Left colon (tissue), 2 donors: ENCODE data around the gene PJA1. TPM values are rescaled to one million over a fixed set of nuclear protein-coding genes. Genes with fewer than 3 reads are reported as not detected.
A peak's percentile ranks its signal among the peaks of the same experiment; 100 is the strongest.

Experiments used
- ATAC-seq: fragments of 200-7000 bp; cut with Tn5 transposase; one replicate; pipeline ENCODE4 v1.9.1; 2020; ENCODE audit warnings: mild to moderate bottlenecking, moderate library complexity
- DNase-seq, 2 donors: peaks; one replicate each; pipeline ENCODE4 v3.0.0-alpha.2; 2020
- intact Hi-C, 2 donors: fragments of 100-400 bp; cut with DNase I in 1 of 2; cut with micrococcal nuclease in 1 of 2; formaldehyde crosslinking; loops; one replicate each; pipeline versions ENCODE4 v1.11.2 to v1.14.0; 2022; cut with DNase I, micrococcal nuclease
- total RNA-seq, 2 donors: library from RNA; stranded (reverse); fragmentation: NEBNext Ultra II Directional; extraction: Animal tissue kit (Norgen Biotek cat#: 25700); gene quantifications; one replicate each; pipeline ENCODE4 v1.2.1, GENCODE V29; 2021
- donor health status: DM: no; HTN: no; CAD: no.
- donor health status: DM: yes; HTN: yes; CAD: no.

The PJA1 gene
- total RNA-seq, 2 donors from 2014 or later = 5.8 to 6.7 TPM

- no peak for ATAC-seq
- DNase-seq = no peak
- intact Hi-C loops = no loop called here
Measured at GRCh38 chrX:69149466-69150280, 15.6 kb downstream of the PJA1 start.

GRCh38 chrX:69148946-69149345, 16.3 kb downstream of the PJA1 start:
- ATAC-seq (no peak), DNase-seq (no peak)
- intact Hi-C loops = no loop called here

GRCh38 chrX:69146739-69147138, 18.5 kb downstream of the PJA1 start:
- intact Hi-C loops = no loop called here
- ATAC-seq (no peak), DNase-seq (no peak)

DNA sequence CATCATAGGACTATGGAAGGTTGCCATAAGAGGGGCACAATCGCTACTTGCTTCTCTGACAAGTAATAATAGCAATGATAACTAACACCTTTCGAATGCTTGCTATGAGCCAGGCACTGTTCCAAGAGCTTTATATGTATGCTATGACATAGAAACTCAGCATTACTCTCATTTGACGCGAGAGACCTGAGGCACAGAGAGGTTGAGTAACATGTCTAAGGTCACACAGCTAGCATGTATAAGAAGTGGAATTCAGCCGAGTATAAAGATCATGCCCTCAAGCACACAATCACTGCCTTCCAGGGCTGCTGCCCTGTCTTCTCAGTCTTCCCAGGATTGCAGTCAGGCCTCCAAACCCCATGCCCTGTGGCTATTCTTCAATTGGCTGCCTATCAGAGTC, 19.5 kb downstream of the PJA1 start:
- ATAC-seq (no peak), DNase-seq (no peak)
- intact Hi-C loops = no loop called here

DNA sequence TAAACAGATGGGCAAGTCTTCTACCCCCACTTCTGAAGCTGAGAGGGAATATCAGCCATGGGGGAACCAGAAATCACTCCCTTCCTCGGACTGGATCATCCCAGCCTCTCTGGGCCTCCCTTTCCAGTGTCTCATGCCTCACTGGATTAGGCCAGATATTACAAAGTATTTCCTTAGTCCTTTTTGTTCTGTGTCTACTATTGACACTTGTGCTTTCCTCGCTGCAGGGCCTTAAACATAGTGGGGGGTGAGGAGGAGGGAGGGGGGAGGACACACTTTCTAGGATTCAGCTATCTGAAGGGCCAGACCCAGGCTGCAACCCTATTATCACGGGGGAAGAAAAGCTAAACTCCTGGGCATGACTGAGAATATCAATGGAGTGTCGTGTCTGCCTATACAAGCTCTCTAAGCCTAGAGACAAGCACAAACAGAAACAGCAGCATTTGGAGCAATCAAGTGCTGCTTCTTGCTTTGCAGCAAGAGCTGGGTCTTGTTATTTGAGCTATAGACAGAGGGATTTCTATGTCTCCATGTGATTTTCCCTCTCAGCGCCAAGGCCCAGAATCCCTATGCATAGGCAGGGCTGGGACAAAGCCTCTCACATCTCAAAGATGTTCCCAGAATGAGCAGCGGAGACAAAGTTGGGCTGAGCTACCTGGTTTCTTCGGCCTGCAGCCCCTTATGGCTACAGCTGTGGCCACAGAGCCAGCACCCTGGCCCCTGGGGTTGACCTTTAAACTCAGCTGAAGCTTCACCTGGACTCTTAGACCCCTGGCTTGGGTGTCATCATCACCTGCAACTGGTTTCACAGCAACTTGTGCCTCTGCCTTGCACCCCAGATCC, 20.2 kb downstream of the PJA1 start:
- intact Hi-C loops = no loop called here
- no peak for DNase-seq

DNA sequence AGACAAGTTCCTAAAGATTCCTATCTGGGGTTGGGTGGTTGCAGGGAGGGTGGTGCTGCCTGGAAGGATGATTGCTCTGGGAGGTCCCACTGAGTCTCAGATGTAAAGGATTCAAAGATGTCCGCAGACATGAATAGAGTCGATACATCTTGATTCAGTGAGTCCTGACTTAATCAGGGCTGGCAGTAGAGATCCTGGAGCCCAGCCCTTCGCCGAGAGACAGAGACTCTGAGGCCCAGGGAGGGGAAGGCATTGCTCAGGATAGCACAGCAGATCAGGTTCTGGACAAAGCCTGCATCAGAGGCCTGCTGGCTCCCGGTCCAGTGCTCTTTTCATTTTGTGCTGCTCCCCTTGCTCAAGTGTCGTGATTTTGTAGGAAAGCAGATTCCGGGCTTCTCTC, 21.7 kb downstream of the PJA1 start:
- no peak for ATAC-seq
- no peak for DNase-seq
- intact Hi-C loops = no loop called here

More for the DNA sequence above, 20.2 kb downstream of the PJA1 start:
- ATAC-seq = no peak

- ATAC-seq = no peak
- no peak for DNase-seq
- intact Hi-C loops = no loop called here
Measured at GRCh38 chrX:69142788-69143469, 22.3 kb downstream of the PJA1 start.

DNA sequence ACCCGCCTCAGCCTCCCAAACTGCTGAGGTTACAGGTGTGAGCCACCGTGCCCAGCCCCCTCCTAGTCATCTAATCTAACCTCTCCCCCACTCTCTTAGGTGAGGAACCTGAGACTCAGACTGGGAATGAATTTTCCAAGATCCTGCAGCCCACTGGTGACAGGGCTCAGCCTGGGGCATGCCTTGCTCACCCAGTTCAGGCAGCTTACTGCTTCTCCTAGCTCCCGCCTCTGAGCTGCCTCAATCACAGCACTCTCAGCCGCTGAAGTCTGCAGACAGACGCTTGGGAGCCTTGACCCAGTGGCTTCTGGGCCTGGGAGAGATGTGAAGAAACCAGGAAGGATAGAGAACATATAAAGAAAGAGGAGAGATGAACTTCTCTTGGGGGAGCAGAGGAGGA, 24.4 kb downstream of the PJA1 start:
- ATAC-seq (no peak), DNase-seq (no peak)
- intact Hi-C loops = no loop called here

DNA sequence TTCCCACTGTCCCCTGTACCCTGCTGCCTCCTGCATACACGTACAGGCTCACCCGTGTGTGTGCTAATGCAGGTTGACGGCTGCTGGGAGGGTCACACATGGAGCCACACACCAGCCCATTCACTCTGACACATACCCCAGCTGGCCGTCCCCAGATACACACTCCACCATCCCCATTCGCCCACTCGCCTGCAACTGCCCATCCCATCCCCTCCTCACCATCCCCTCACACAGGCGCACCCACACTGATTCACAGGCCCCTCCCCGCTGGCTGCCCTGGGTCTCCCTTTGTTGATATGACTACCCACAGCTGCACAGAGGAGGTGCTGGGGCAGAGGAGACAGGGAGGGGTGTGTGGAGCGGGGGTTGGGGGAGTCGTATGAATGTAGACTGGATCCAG, 25.7 kb downstream of the PJA1 start:
- DNase-seq (no peak), ATAC-seq (no peak)
- intact Hi-C loops = no loop called here

DNA sequence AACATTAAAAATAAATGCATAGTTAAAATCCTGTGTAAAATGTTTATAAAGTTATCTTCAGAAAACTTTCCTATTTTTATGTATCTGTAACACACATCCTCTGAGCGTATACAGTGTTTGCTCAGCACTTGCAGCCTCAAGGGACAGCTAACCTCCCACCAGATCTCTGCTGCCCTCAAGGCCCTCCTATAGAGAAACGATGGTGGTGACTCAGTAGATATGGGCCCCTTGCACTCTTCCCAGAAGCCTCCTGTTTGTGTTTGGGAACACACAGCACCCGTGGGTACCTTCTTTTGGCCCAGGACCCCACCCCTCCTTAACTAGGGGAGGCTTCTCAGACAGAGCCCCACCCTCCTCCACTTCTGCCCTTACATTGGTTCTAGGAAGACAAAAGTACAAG, 26.7 kb downstream of the PJA1 start:
- ATAC-seq (no peak), DNase-seq (no peak)
- intact Hi-C loops = no loop called here

GRCh38 chrX:69138118-69138390, 27.2 kb downstream of the PJA1 start:
- no peak for DNase-seq

DNA sequence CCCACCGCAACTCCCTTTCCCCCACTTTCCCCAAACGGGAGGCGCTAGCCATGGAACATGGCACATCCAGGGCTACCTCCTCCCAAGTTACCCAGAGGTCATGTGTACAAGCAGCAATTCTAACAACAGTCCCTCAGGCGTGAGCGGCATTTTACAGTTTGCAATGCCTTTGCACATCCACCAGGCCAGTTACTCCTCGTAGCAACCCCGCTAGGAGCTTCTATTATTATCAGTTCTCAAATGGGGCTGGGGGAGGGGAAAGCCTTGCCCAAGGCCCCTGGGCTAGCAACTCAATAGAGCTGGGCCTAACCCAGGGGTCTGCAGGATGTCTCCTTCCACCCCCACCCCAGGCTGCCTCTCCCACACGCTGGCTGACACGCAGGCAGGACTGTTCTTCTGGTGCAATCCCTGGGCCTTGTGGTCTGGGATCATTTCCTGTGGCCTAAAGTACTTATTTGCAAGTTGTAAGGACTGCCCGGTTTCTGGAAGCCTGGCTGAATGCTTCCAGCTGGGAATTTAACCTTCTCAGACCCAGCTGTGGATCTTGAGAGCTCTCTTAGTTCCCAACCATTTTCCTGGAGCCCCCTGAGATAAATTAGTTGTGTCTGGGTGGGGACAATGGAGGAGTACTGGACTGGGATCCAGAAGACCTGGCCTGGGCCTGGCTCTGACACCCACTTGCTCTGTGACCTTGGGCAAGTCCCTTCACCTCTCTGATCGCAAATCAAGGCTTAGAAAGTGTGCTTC, 27.7 kb downstream of the PJA1 start:
- ATAC-seq (no peak), DNase-seq (no peak)
- intact Hi-C loops = no loop called here

More at GRCh38 chrX:69138118-69138390, 27.2 kb downstream of the PJA1 start:
- intact Hi-C loops = no loop called here
- ATAC-seq = no peak

DNA sequence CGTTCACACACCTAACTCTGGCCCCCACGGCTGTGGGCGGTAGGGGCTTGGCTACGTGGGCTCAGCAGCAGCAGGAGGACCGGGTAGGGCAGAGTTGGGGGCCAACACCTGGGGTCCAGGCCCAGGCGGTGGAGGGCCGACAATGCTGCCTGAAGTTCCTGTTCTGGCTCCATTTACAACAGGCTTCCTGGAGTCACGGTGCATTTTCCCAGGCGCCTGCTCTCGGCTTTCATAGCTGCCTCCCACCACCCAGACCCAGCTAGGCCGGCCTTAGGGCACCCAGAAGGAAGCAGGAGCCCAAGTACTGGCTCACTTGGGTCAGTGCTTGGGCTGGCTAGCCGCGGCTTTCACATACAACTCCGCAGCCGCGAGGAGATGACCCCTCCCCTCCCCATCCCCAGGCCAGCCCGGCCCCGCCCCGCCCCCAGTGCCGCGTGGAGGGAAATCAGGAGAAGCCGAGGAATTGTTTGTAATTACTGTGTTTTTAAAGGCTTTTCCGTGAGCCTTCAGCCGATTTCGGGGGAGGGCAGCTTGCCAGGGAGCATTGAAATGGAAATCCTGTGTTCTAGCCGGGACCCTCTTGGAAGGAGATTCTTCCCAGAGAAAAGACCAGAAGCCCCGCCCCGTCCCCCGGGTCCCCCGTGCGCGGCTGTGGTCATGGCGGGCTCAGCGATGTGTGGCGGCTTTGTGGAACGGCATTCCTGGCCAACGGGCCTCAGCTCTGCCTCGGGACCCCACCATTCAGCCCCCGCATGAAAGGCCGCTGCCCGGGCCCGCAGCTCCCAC, 28.5 kb downstream of the PJA1 start:
- DNase-seq = peak in 1 of 2 donors; percentile 16
- intact Hi-C loops = no loop called here
- no peak for ATAC-seq

GRCh38 chrX:69133921-69134542, 31.2 kb downstream of the PJA1 start:
- intact Hi-C loops = no loop called here
- DNase-seq (peak in 1 of 2 donors; percentile 8), ATAC-seq (peak; percentile 56)

- no peak for ATAC-seq
- intact Hi-C loops = no loop called here
- DNase-seq = no peak
Measured at GRCh38 chrX:69131886-69132285, 33.4 kb downstream of the PJA1 start.

DNA sequence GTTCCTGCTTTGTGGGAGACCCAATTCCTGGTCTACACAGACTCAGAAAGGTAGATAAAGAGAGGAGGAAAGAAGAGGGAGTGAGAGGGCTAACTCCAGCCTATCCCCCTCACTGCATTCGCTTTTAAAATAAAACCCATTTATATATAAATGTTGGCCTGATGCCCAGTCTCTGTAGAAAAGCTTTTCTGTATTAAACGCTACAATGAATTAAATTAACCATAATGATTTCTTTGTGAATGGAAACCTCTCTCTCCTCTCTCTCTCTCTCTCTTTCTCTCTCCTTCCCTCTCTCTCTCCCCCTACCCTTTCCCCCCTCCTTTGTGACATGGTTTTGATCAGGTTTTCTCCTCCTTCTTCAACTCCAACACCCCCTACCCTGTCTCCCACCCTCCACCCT, 34.8 kb downstream of the PJA1 start:
- DNase-seq (no peak), ATAC-seq (no peak)
- intact Hi-C loops = no loop called here

DNA sequence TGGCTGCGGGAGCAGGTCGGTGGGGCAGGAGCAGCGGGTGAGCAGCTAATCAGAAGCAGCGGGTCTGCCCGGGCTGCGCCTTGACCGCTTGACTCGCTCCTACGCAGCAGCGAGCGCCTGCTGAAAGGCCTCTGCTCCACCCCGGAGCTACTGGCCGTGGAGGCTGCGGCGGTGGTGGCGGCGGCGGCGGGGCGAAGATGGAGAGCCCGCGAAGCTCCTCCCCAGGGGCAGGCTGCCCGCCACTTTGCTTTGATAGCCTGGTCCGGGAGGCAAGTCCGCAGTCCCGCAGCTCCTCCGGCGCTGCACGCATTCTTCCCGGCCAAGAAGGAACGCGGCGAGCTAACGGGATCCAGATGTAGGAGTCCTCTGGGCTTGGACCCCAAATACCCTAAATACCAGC, 36.7 kb downstream of the PJA1 start:
- DNase-seq (no peak), ATAC-seq (no peak)
- intact Hi-C loops = no loop called here

GRCh38 chrX:69127466-69127865, 37.8 kb downstream of the PJA1 start:
- intact Hi-C loops = no loop called here
- ATAC-seq = no peak

More at GRCh38 chrX:69127466-69127865, 37.8 kb downstream of the PJA1 start:
- DNase-seq = no peak
